K562 (cell line): ENCODE measurements around the gene POR. TPM values are rescaled to one million over a fixed set of nuclear protein-coding genes. Genes with fewer than 3 reads are reported as not detected.
A peak's percentile ranks its signal among the peaks of the same experiment; 100 is the strongest.

Experiments
- ATAC-seq: fragments of 200-7000 bp; cut with Tn5 transposase; 3 replicates; pipeline ENCODE4 v1.9.1; 2020; ENCODE audit warnings: moderate library complexity
- BruUV-seq: library from RNA; stranded (reverse); fragments of 400-500 nt; replicated peaks from 2 replicates; lab custom pipeline; 2021; lab: Mats Ljungman, UMichigan
- CTCF ChIA-PET: fragments of 300-600 bp; formaldehyde crosslinking; extraction: SDS; loops from one replicate; lab custom pipeline; 2021; ENCODE audit warnings: low intra/inter-chr PET ratio; lab: Yijun Ruan, JAX
- POLR2A ChIA-PET: fragments of 300-600, 350-650 bp; sonication (Branson Sonifier 250); formaldehyde crosslinking; extraction: SDS; loops from one replicate; lab custom pipeline; 2021; ENCODE audit warnings: antibody characterized with exemption, inconsistent platforms; lab: Yijun Ruan, JAX
- DNase-seq, 4 experiments: peaks; one replicate each; pipeline versions ENCODE4 v3.0.0 to v3.0.0-alpha.2; 2011 to 2018; ENCODE audit warnings: low spot score in 3 of 4, mixed read lengths in 3 of 4; ENCODE audit errors: extremely low read depth in 1 of 4
- FAIRE-seq: peaks from 2 replicates; lab custom pipeline; 2011; peaks lifted over from hg19 to GRCh38; lab: Jason Lieb, UNC
- H2AFZ ChIP-seq: 2 replicates; pipeline ENCODE4 v1.6.0; 2011; ENCODE audit warnings: low read depth, low read length, control low read depth, inconsistent platforms
- H3K27ac ChIP-seq: fragments of 200-600 bp; 3 replicates; pipeline ENCODE4 v1.8.0; 2011; ENCODE audit warnings: low read depth, mild to moderate bottlenecking, control low read depth, inconsistent platforms, low read length, moderate library complexity, mixed read lengths; ENCODE audit errors: extremely low read depth
- H3K27me3 ChIP-seq, 2 experiments: fragments of 300-600 bp in 1 of 2; 2 replicates in 1 of 2; 3 replicates in 1 of 2; pipeline versions ENCODE4 v1.6.0 to v1.8.0; 2011; ENCODE audit warnings: inconsistent platforms in 2 of 2, low read length in 2 of 2, mild to moderate bottlenecking in 1 of 2, mixed read lengths in 1 of 2, moderate library complexity in 1 of 2; ENCODE audit not compliant: control insufficient read depth in 2 of 2, insufficient read depth in 2 of 2
- H3K36me3 ChIP-seq: fragments of 300-600 bp; 3 replicates; pipeline ENCODE4 v1.8.0; 2011; ENCODE audit warnings: mild to moderate bottlenecking, low read length, inconsistent platforms; ENCODE audit not compliant: control insufficient read depth, insufficient read depth
- H3K4me1 ChIP-seq, 2 experiments: fragments of 200-600 bp in 1 of 2; replicated peaks in 1 of 2; 2 replicates in 1 of 2; 3 replicates in 1 of 2; pipeline versions ENCODE4 v1.5.1 to v1.8.0; 2011; ENCODE audit warnings: inconsistent platforms in 2 of 2, low read length in 2 of 2, mild to moderate bottlenecking in 1 of 2, mixed read lengths in 1 of 2, moderate library complexity in 1 of 2; ENCODE audit not compliant: control insufficient read depth in 2 of 2, insufficient read depth in 2 of 2
- H3K4me2 ChIP-seq: 2 replicates; pipeline ENCODE4 v1.6.1; 2011; ENCODE audit warnings: low read length, control low read depth, inconsistent platforms, mixed read lengths; ENCODE audit not compliant: insufficient read depth
- H3K4me3 ChIP-seq: fragments of 200-600 bp; sonication (generic), shearing (Covaris generic); 2 replicates; pipeline ENCODE4 v1.5.1; 2016; ENCODE audit warnings: control low read depth, inconsistent platforms
- H3K79me2 ChIP-seq: fragments of 200-600 bp; 3 replicates; pipeline ENCODE4 v1.8.0; 2011; ENCODE audit warnings: low read length, inconsistent platforms; ENCODE audit not compliant: control insufficient read depth, insufficient read depth
- H3K9ac ChIP-seq, 2 experiments: 2 replicates each; pipeline versions ENCODE4 v1.6.0 to v1.6.1; 2011; ENCODE audit warnings: low read depth in 2 of 2, low read length in 2 of 2, control low read depth in 1 of 2, inconsistent platforms in 1 of 2, mild to moderate bottlenecking in 1 of 2, mixed read lengths in 1 of 2; ENCODE audit not compliant: insufficient read depth in 1 of 2
- H3K9me1 ChIP-seq: one replicate; pipeline ENCODE4 v1.6.0; 2011; ENCODE audit warnings: inconsistent platforms, mild to moderate bottlenecking, low read length, moderate library complexity; ENCODE audit not compliant: control insufficient read depth, insufficient read depth
- H3K9me3 ChIP-seq: replicated peaks from 2 replicates; pipeline ENCODE4 v1.5.1; 2011; ENCODE audit warnings: low read depth, low read length, inconsistent platforms; ENCODE audit not compliant: control insufficient read depth, insufficient read depth
- H4K20me1 ChIP-seq: replicated peaks from 2 replicates; pipeline ENCODE4 v1.6.1; 2011; ENCODE audit warnings: low read length, inconsistent platforms, mixed read lengths; ENCODE audit not compliant: control insufficient read depth, insufficient read depth
- CBFA2T2 ChIP-seq: fragments of 450-650 bp; conservative IDR thresholded peaks from 2 replicates; pipeline ENCODE4 v1.6.1; 2017; ENCODE audit warnings: mild to moderate bottlenecking
- CBX8 ChIP-seq: fragments of 200-600 bp; sonication (generic); IDR thresholded peaks from 2 replicates; pipeline ENCODE4 v1.6.1; 2012; ENCODE audit warnings: borderline replicate concordance, mixed run types, low read depth, mild to moderate bottlenecking, moderate library complexity, mixed read lengths, low read length, control low read depth, inconsistent platforms; ENCODE audit not compliant: poor library complexity, severe bottlenecking; ENCODE audit errors: extremely low read depth
- EHMT2 ChIP-seq: fragments of 450-650 bp; IDR thresholded peaks from 2 replicates; pipeline ENCODE4 v1.6.1; 2018; ENCODE audit warnings: antibody characterized with exemption
- GABPB2 ChIP-seq: fragments of 250-450 bp; sonication (Bioruptor Pico); conservative IDR thresholded peaks from 2 replicates; pipeline ENCODE4 v1.5.1; 2021; ENCODE audit warnings: mild to moderate bottlenecking
- SMAD3 ChIP-seq: fragments of 450-650 bp; formaldehyde crosslinking; conservative IDR thresholded peaks from 2 replicates; pipeline ENCODE4 v1.4.0; 2020; ENCODE audit warnings: mild to moderate bottlenecking
- SRSF9 ChIP-seq: fragments of 200-400 bp; formaldehyde crosslinking; IDR thresholded peaks from 2 replicates; pipeline ENCODE4 v1.6.1; 2017; ENCODE audit warnings: low read depth, low read length, borderline replicate concordance
- TAF9B ChIP-seq: fragments of 450-650 bp; IDR thresholded peaks from 2 replicates; pipeline ENCODE4 v1.6.1; 2018; ENCODE audit warnings: mild to moderate bottlenecking; ENCODE audit not compliant: partially characterized antibody
- YY1 ChIP-seq, 3 experiments: IDR thresholded peaks; 2 replicates each; pipeline ENCODE4 v1.6.1; 2011; ENCODE audit warnings: low read length in 2 of 3, mild to moderate bottlenecking in 2 of 3, moderate library complexity in 2 of 3, borderline replicate concordance in 1 of 3, control low read depth in 1 of 3, low read depth in 1 of 3; ENCODE audit not compliant: insufficient read depth in 3 of 3, insufficient replicate concordance in 2 of 3, control insufficient read depth in 1 of 3, insufficient read length in 1 of 3; ENCODE audit errors: extremely low read depth in 1 of 3
- ZNF140 ChIP-seq: fragments of 250-450 bp; sonication (Bioruptor Pico); IDR thresholded peaks from 2 replicates; pipeline ENCODE4 v1.8.0; 2021; ENCODE audit warnings: moderate library complexity, mild to moderate bottlenecking, inconsistent platforms
- WGBS: fragments of 100-300 bp; shearing (Covaris generic); methylation state at CpG from one replicate; pipeline ENCODE4 v1.1.6; 2016; ENCODE audit warnings: low coverage, mixed read lengths; ENCODE audit not compliant: insufficient coverage; ENCODE audit errors: missing lambda C conversion rate; 5-methylcytosine and 5-hydroxymethylcytosine counted together
- in situ Hi-C: fragments of 300-500 bp; cut with MboI; formaldehyde crosslinking; loops from 4 replicates; pipeline ENCODE4 v1.15.0; 2018; ENCODE audit warnings: inconsistent platforms, mixed read lengths
- intact Hi-C: fragments of 100-400 bp; cut with micrococcal nuclease; formaldehyde crosslinking; loops from 2 replicates; pipeline ENCODE4 v1.14.2; 2022
- polyA plus RNA-seq, 8 experiments: library from polyadenylated mRNA; depleted of rRNA in 4 of 8; stranded (reverse) in 5 of 8; unstranded in 3 of 8; fragments of >200 nt; fragmentation: Nextera tagmentation in 2 of 8; fragmentation: Illumina TruSeq in 1 of 8; extraction: Ambion mirVana in 2 of 8; extraction: Trizol in 1 of 8; gene quantifications; 2 replicates each; pipeline versions ENCODE4 v1.2.1 to v1.2.3, GENCODE V29; 2011 to 2014; ENCODE audit warnings: inconsistent platforms in 1 of 8, missing spikeins in 1 of 8
- total RNA-seq, 7 experiments: library from RNA; depleted of rRNA in 6 of 7; stranded (reverse); fragments of >200 nt in 6 of 7; fragmentation: Illumina TruSeq in 2 of 7; extraction: Trizol in 2 of 7; gene quantifications; 2 replicates each; pipeline versions ENCODE4 v1.2.1 to v1.2.3, GENCODE V29; 2011 to 2021; ENCODE audit warnings: low replicate concordance in 1 of 7
- TF ChIP-seq, protein P1 (sequence below): fragments of 450-650 bp; formaldehyde crosslinking; IDR thresholded peaks from 2 replicates; pipeline ENCODE4 v1.4.0; 2020; ENCODE audit warnings: mild to moderate bottlenecking, moderate library complexity
- TF ChIP-seq, protein P2 (sequence below), 3 experiments: fragments of 200-800 bp in 1 of 3; sonication (Bioruptor generic) in 1 of 3; sonication (generic) in 1 of 3; formaldehyde crosslinking in 1 of 3; IDR thresholded peaks; 2 replicates each; pipeline versions ENCODE4 v1.6.1 to v1.8.0; 2016 to 2022; ENCODE audit warnings: mild to moderate bottlenecking in 2 of 3, missing compliant biosample characterization in 2 of 3, missing genetic modification characterization in 2 of 3, missing genetic modification reagents in 1 of 3

Gene POR
- total and polyA plus RNA-seq, 9 of the 15 experiments (the other 6 are each of a cell fraction or from before 2014, with no cell fraction given) = 4.7 to 142 (median 40.8) TPM

DNA sequence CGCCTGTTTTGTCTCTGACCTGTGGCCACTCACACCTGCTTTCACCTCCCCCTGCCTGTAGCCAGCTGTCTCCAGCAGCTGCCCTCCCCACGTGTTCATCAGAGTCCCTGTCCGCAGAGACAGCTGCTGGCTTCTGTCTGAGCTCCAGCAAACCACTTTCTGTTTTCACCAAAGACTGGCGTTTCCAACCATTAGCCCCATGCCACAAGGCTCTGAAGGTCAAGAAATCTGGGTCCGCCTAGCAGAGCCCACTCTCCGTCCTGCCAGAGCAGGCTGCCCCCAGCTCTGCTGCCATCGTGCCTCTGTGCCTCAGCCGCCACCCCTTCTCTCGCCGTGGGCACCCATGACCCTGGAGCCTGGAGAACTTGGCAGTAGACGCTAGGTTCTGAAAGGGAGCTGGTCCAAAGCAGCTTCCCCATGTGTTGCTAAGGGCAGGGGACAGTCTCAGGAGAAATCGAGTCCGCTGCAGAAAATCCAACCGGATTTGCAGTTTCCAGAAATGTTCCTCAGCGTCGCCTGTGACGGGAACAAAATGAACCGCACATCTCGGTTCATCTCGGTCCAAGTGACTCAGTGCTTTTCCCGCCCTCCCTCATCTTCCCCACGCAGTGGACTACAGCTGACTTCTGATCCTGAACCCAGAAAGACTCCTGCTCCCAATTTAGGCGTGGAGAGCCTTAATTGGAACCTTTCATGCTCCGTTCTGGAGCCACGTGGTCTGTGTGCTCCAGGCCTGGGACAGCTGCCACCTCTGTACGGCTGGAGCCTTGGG, 51.4 kb downstream of the POR start:
- POLR2A ChIA-PET = interaction anchor here (0.9 to 1.6 kb wide), 4 partner anchors 14 to 88 kb away, joined by 3 to 4 read pairs (median 4); partner anchors contain the start of gene RHBDD2
- 86% methylated on average over 25 of the region's 26 CpGs for WGBS

DNA sequence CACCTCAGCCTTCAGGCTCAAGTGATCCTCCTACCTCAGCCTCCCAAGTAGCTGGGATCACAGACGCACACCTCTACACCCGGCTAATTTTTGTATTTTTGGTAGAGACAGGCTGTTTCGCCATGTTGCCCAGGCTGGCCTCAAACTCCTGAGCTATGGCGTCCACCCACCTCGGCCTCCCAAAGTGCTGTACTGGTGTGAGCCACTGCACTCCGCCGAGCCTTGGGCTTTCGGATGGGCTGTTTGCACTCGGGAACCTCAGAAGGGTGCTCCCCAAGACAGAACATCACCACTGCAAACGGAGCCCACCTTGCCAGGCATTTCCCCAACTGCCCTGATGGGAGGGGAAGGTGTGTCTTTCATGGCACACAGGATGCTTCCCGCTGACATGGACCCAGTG, 52.1 kb downstream of the POR start:
- Histone ChIP-seq H3K79me2 (no peaks in the 10 kb centered on the region), H3K27ac (no peak overlapping the region), H2AFZ (no peak overlapping the region), H3K36me3 (peaks cover 37% of the 10 kb centered on the region; the same call in 2 of the 3 replicates), H3K27me3 (no peaks in the 10 kb centered on the region), H3K4me2 (no peak overlapping the region), H3K9me3 (no peaks in the 10 kb centered on the region), H3K4me3 (no peak overlapping the region), H3K4me1 (peaks cover 6 to 36% of the 10 kb centered on the region in 2 experiments; a peak in 3 of 5 replicates), H3K9me1 (peaks cover 2% of the 10 kb centered on the region), H3K9ac (no peak overlapping the region; a peak in 1 of 4 replicates), H4K20me1 (no peaks in the 10 kb centered on the region)
- DNase-seq = no peak
- no TSS peak for BruUV-seq
- ATAC-seq = no peak
- intact Hi-C loops (no loop called here), in situ Hi-C loops (no loop called here)
- WGBS = 80% methylated on average over 11 of the region's 11 CpGs
- ChIA-PET CTCF (no interaction called here), POLR2A (interaction anchor here (1.1 kb wide), 2 partner anchors 14 to 16 kb away, joined by 4 read pairs; no protein-coding TSS in a partner anchor)
- no peak for FAIRE-seq
- no peak for TF ChIP-seq GABPB2
- TF ChIP-seq, protein P1, sequence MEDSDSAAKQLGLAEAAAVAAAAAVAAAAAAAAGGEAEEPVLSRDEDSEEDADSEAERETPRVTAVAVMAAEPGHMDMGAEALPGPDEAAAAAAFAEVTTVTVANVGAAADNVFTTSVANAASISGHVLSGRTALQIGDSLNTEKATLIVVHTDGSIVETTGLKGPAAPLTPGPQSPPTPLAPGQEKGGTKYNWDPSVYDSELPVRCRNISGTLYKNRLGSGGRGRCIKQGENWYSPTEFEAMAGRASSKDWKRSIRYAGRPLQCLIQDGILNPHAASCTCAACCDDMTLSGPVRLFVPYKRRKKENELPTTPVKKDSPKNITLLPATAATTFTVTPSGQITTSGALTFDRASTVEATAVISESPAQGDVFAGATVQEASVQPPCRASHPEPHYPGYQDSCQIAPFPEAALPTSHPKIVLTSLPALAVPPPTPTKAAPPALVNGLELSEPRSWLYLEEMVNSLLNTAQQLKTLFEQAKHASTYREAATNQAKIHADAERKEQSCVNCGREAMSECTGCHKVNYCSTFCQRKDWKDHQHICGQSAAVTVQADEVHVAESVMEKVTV (CRISPR knock-in tag) = no peak
- TF ChIP-seq EHMT2 = no peak
- no peak for TF ChIP-seq SMAD3
- TF ChIP-seq, protein P2, sequence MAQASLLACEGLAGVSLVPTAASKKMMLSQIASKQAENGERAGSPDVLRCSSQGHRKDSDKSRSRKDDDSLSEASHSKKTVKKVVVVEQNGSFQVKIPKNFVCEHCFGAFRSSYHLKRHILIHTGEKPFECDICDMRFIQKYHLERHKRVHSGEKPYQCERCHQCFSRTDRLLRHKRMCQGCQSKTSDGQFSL (CRISPR knock-in tag; IDR thresholded peaks at IDR 0.05) = no peak
- TF ChIP-seq, protein P2 (tag; IDR thresholded peaks at IDR 0.05) = no peak
- TF ChIP-seq YY1 (IDR thresholded peaks at IDR 0.05; ENCODE audit: borderline replicate concordance in 1 of 3, control insufficient read depth in 1 of 3, extremely low read depth in 1 of 3, insufficient read depth in 3 of 3, insufficient read length in 1 of 3, insufficient replicate concordance in 2 of 3, low read depth in 1 of 3, low read length in 2 of 3) = no peak
- TF ChIP-seq TAF9B = no peak

More for the DNA sequence above, 51.4 kb downstream of the POR start:
- ATAC-seq (no peak), DNase-seq (no peak), FAIRE-seq (no peak)
- no TSS peak for BruUV-seq
- H3K27me3 ChIP-seq = no peaks in the 10 kb centered on the region
- in situ Hi-C loops (no loop called here), intact Hi-C loops (no loop called here)
- H3K4me3 ChIP-seq = no peak overlapping the region
- no peaks in the 10 kb centered on the region for H3K79me2 ChIP-seq
- peaks cover 39% of the 10 kb centered on the region; the same call in 2 of the 3 replicates for H3K36me3 ChIP-seq
- peak overlapping the region in 1 of 2 experiments; percentile 47; a peak in 1 of 4 replicates for H3K9ac ChIP-seq
- H3K9me1 ChIP-seq = peaks cover 2% of the 10 kb centered on the region
- peaks cover 0 to 30% of the 10 kb centered on the region in 2 experiments; a peak in 3 of 5 replicates for H3K4me1 ChIP-seq
- no peaks in the 10 kb centered on the region for H3K9me3 ChIP-seq
- no peak overlapping the region for H3K27ac ChIP-seq
- CTCF ChIA-PET = no interaction called here
- no peaks in the 10 kb centered on the region for H4K20me1 ChIP-seq
- no peak for TF ChIP-seq SRSF9
- TF ChIP-seq CBFA2T2 = 0 out of 2 replicates have a peak, but pooled peaks have one; percentile 8
- no peak for TF ChIP-seq CBX8
- no peak for TF ChIP-seq ZNF140 (CRISPR knock-in tag)
- no peak overlapping the region for H3K4me2 ChIP-seq
- H2AFZ ChIP-seq = no peak overlapping the region
